Heart right ventricle (tissue), 16 donors: Measurements from ENCODE around the gene COL25A1. TPM values are rescaled to one million over a fixed set of nuclear protein-coding genes. Genes with fewer than 3 reads are reported as not detected.

Source experiments
- ATAC-seq, 8 donors: fragments of 200-7000 bp; cut with Tn5 transposase; one replicate each; pipeline ENCODE4 v1.9.1; 2020; ENCODE audit warnings: mild to moderate bottlenecking in 8 of 8, moderate library complexity in 8 of 8, moderate number of reproducible peaks in 1 of 8
- DNase-seq, 2 donors: peaks; one replicate each; pipeline ENCODE4 v3.0.0-alpha.2; 2020
- H3K27ac ChIP-seq, 10 donors: fragments of 200-600 bp; sonication (generic) in 2 of 10; one replicate each; pipeline versions ENCODE4 v1.5.0 to v1.8.0; 2020 to 2022; ENCODE audit warnings: mild to moderate bottlenecking in 3 of 10
- H3K27me3 ChIP-seq, 7 donors: fragments of 200-600 bp; one replicate each; pipeline ENCODE4 v1.8.0; 2021 to 2022; ENCODE audit warnings: mild to moderate bottlenecking in 2 of 7
- H3K36me3 ChIP-seq, 9 donors: fragments of 200-600 bp; sonication (generic) in 1 of 9; one replicate each; pipeline versions ENCODE4 v1.5.0 to v1.8.0; 2020 to 2022; ENCODE audit warnings: mild to moderate bottlenecking in 2 of 9
- H3K4me1 ChIP-seq, 9 donors: fragments of 200-600 bp; sonication (generic) in 1 of 9; one replicate each; pipeline versions ENCODE4 v1.5.0 to v1.8.0; 2020 to 2022; ENCODE audit warnings: mild to moderate bottlenecking in 4 of 9
- H3K4me3 ChIP-seq, 10 donors: fragments of 200-600 bp; sonication (generic) in 2 of 10; one replicate each; pipeline versions ENCODE4 v1.5.0 to v1.8.0; 2020 to 2022; ENCODE audit warnings: mild to moderate bottlenecking in 7 of 10, moderate library complexity in 2 of 10
- H3K9me3 ChIP-seq, 11 donors: fragments of 200-600 bp in 10 of 11; sonication (generic) in 2 of 11; one replicate each; pipeline versions ENCODE4 v1.5.0 to v1.8.0; 2013 to 2022; ENCODE audit warnings: mild to moderate bottlenecking in 2 of 11, control low read depth in 1 of 11, moderate library complexity in 1 of 11
- WGBS, 2 donors: extraction: QIAGEN DNeasy Blood & Tissue Kit; methylation state at CpG; one replicate each; pipeline ENCODE4 v1.1.7; 2013; ENCODE audit warnings: inconsistent platforms in 1 of 2; 5-methylcytosine and 5-hydroxymethylcytosine counted together
- intact Hi-C, 10 donors: fragments of 100-400 bp; cut with DNase I; formaldehyde crosslinking; loops; one replicate each; pipeline versions ENCODE4 v1.11.1 to v1.14.2; 2022
- polyA plus RNA-seq, 2 donors: library from polyadenylated mRNA; stranded (reverse); fragments of 200-250 nt; gene quantifications; one replicate each; pipeline ENCODE4 v1.2.3, GENCODE V29; 2013
- total RNA-seq, 10 donors: library from RNA; stranded (reverse); fragmentation: NEBNext Ultra II Directional in 3 of 10; extraction: Animal tissue kit (Norgen Biotek cat#: 25700) in 3 of 10; gene quantifications; one replicate each; pipeline versions ENCODE4 v1.2.1 to v1.2.4, GENCODE V29; 2021 to 2023
- TF ChIP-seq, protein P1 (sequence below), 9 donors: fragments of 200-600 bp; sonication (generic) in 2 of 9; IDR thresholded peaks; one replicate each; pipeline versions ENCODE4 v1.5.0 to v1.8.0; 2021 to 2022; ENCODE audit warnings: antibody characterized with exemption in 9 of 9, mild to moderate bottlenecking in 5 of 9, moderate library complexity in 1 of 9
- donor health status: Arrhythmogenic right ventricular cardiomyopathy.
- donor health status: ischemic (EF 13 %, LVEDD 7.1; RV severe dilation, severe dysfunction).
- donor health status: healthy with polysubstance abuse.
- donor health status: DM: no; HTN: yes; CAD: no.
- donor health status: DM: no; HTN: no; CAD: no.
- donor health status: ischemic (EF 25% LVEDD 6.9; RV normal size, moderate dysfunction).
- donor health status: ischemic (EF 25% LVEDD 5.7; RV mildly dilated, moderate dysfunction).
- donor health status: healthy.
- donor health status: DM: yes; HTN: yes; CAD: no.
- donor health status: Ischemic cardiomyopathy.
- donor health status: ischemic (EF 35%, LVEDD 5.7; RV mildly dilated, moderate dysfunction).
- donor health status: nonischemic (EF 11% LVEDD 7.7; RV severe dilation, severe dysfunction).
- donor health status: DM: yes; HTN: yes; CAD: no.
- donor health status: PGD.
- donor health status: ischemic (EF 29% LVEDD 5.4; RV normal size, mild dysfunction).
- donor health status: nonischemic (EF 23%, LVEDD 6.1; RV moderate dilation, normal function).

Gene COL25A1
- total and polyA plus RNA-seq, 12 donors, result 0.07 to 1.2 (median 0.41) TPM

DNA sequence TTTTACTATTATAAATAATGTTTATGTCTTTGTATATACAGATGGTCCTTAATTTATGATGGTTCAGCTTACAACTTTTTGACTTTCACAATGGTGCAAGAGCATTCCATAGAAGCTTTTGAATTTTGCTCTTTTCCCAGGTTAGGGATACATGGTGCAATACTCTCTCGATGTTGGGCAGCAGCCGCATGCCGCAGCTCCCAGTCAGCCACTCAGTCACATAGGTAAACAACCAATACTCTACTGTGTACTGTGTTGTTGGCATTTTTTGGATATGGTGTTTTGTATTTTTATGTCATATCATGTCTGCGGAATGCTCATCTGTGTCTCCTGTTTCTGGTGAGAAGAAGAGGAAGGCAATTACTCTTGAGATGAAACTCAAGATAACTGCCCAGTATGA, 281.6 kb downstream of the COL25A1 start:
- Histone ChIP-seq H3K4me1 (no peaks in the 10 kb centered on the region), H3K36me3 (no peaks in the 10 kb centered on the region), H3K9me3 (peaks cover 0 to 35% (median 0%) of the 10 kb centered on the region in 11 donors), H3K4me3 (no peak overlapping the region), H3K27ac (no peak overlapping the region), H3K27me3 (no peaks in the 10 kb centered on the region)
- DNase-seq, result no peak
- TF ChIP-seq, protein P1, sequence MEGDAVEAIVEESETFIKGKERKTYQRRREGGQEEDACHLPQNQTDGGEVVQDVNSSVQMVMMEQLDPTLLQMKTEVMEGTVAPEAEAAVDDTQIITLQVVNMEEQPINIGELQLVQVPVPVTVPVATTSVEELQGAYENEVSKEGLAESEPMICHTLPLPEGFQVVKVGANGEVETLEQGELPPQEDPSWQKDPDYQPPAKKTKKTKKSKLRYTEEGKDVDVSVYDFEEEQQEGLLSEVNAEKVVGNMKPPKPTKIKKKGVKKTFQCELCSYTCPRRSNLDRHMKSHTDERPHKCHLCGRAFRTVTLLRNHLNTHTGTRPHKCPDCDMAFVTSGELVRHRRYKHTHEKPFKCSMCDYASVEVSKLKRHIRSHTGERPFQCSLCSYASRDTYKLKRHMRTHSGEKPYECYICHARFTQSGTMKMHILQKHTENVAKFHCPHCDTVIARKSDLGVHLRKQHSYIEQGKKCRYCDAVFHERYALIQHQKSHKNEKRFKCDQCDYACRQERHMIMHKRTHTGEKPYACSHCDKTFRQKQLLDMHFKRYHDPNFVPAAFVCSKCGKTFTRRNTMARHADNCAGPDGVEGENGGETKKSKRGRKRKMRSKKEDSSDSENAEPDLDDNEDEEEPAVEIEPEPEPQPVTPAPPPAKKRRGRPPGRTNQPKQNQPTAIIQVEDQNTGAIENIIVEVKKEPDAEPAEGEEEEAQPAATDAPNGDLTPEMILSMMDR (IDR thresholded peaks at IDR 0.05), result no peak
- intact Hi-C loops, result no loop called here
- no peak for ATAC-seq
- WGBS, 2 donors, result 97% methylated on average over 4 of the region's 4 CpGs

DNA sequence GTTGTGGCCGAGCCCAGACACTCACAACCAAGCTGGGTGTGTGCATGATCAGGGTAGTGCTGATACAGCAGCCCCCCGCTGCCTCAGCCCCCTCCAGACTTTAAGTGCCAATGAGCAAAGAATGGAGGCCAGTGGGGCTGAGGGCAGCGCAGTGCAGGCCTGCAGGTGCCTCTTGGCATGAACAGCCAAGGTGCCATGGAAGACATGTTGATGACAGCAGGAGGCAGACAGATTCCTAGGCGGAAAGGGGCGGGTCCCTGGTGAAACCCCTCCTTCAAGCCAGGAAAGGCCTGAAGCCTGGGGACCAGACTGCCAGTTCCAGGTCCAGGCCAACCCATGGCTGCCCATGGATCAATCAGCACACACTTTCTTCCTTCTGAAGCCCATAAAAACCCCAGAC, 286.3 kb downstream of the COL25A1 start:
- TF ChIP-seq, protein P1 (IDR thresholded peaks at IDR 0.05), result no peak
- 95 to 100% methylated on average over 5 of the region's 5 CpGs for WGBS, 2 donors

DNA sequence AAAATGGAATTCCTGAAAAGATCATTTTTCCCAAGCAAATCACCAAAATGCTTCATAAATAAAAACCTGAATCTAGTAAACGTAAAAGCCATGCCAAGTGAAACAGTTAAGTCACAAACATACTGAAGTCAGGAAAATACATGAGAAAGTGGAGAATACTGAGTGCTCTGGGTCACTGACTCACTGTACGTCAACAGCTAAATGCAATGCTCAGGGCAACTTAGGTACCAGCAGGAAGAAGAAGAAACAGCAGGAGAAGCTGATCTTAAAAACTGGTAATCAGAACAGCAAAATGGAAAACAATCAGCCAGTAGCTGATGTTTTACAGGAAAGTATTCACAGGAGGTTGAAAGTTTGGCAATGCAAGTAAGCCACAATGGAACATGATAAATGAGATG, 287.0 kb downstream of the COL25A1 start:
- DNase-seq, result no peak
- ATAC-seq, result no peak
- TF ChIP-seq, protein P1 (IDR thresholded peaks at IDR 0.05), result no peak
- Histone ChIP-seq H3K27ac (no peak overlapping the region), H3K9me3 (peaks cover 0 to 12% (median 0%) of the 10 kb centered on the region in 11 donors), H3K4me1 (peaks cover 0 to 9% (median 0%) of the 10 kb centered on the region in 9 donors), H3K4me3 (no peak overlapping the region), H3K27me3 (no peaks in the 10 kb centered on the region), H3K36me3 (no peaks in the 10 kb centered on the region)
- intact Hi-C loops, result no loop called here
- 47 to 90% methylated on average over 2 of the region's 2 CpGs for WGBS, 2 donors

More for the DNA sequence above, 286.3 kb downstream of the COL25A1 start:
- H3K27me3 ChIP-seq, result no peaks in the 10 kb centered on the region
- H3K27ac ChIP-seq, result no peak overlapping the region
- intact Hi-C loops, result no loop called here
- peaks cover 0 to 2% (median 0%) of the 10 kb centered on the region in 9 donors for H3K4me1 ChIP-seq
- no peak overlapping the region for H3K4me3 ChIP-seq
- DNase-seq (no peak), ATAC-seq (no peak)
- H3K9me3 ChIP-seq, result peaks cover 0 to 16% (median 0%) of the 10 kb centered on the region in 11 donors
- no peaks in the 10 kb centered on the region for H3K36me3 ChIP-seq

DNA sequence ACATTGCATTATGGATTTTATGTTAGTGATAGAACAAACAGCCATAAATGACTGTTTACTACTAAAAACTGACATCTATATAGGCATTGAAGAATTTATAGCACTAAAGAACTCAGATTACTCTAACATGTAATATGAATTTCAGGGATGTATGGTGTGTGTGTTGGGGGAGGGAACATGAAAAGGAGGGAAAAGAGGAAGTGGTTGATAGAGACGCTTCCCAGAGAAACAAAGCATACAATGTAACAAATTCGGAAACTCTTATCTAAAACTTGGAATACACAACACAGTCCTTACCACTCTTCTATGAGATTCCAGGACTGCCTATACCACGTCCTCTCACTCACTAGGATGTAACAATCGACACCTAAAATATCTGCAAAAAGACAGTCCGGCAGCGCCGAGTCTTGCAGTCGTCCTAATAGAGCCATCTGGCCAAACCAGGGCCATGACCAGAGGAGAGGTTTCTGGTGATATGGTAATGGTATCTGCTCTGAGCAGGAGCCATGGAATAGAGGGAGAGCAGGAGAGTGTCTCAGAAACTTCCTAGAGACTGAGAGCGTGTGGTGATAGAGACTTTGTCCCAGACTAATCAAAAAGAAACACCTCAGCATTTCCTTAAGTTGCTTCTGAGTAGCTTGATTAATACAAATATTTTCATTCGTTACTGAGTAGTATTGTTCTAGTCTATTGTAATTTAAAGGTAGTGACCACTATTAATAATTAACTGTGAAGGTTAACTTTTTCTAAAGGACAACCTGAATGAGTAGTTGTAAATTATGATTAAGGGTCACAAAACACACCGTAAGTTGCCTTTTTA, 287.7 kb downstream of the COL25A1 start:
- Histone ChIP-seq H3K27ac (no peak overlapping the region), H3K36me3 (no peaks in the 10 kb centered on the region), H3K4me1 (peaks cover 0 to 15% (median 3%) of the 10 kb centered on the region in 9 donors), H3K4me3 (no peak overlapping the region), H3K9me3 (peaks cover 0 to 12% (median 0%) of the 10 kb centered on the region in 11 donors), H3K27me3 (no peaks in the 10 kb centered on the region)
- TF ChIP-seq, protein P1 (IDR thresholded peaks at IDR 0.05), result no peak
- DNase-seq (no peak), ATAC-seq (no peak)
- 67 to 78% methylated on average over 11 of the region's 11 CpGs for WGBS, 2 donors
- intact Hi-C loops, result no loop called here
